Neural crest cell (in vitro differentiated cells): ENCODE measurements around the gene RICTOR. TPM values are rescaled to one million over a fixed set of nuclear protein-coding genes. Genes with fewer than 3 reads are reported as not detected.
"Not testable (repeated sequence)": the region's sequence is repeated elsewhere in the genome, so short reads cannot be mapped to it uniquely, and the experiment has no call there.

Source experiments
- DNase-seq: peaks from one replicate; pipeline ENCODE4 v3.0.0; 2021; ENCODE audit warnings: low read depth, mixed read lengths, low spot score
- H3K27ac Mint-ChIP-seq: one replicate; pipeline ENCODE4 v1.8.0; 2021; ENCODE audit warnings: mild to moderate bottlenecking, mixed read lengths; ENCODE audit not compliant: unreplicated experiment
- H3K27me3 Mint-ChIP-seq: 2 replicates; pipeline ENCODE4 v1.8.0; 2021; ENCODE audit warnings: low read depth, mild to moderate bottlenecking, mixed read lengths
- H3K36me3 Mint-ChIP-seq: 2 replicates; pipeline ENCODE4 v1.8.0; 2021; ENCODE audit warnings: low read depth, mild to moderate bottlenecking, mixed read lengths
- H3K4me1 Mint-ChIP-seq: 2 replicates; pipeline ENCODE4 v1.8.0; 2021; ENCODE audit warnings: mixed read lengths
- H3K4me3 Mint-ChIP-seq: one replicate; pipeline ENCODE4 v1.8.0; 2021; ENCODE audit warnings: mild to moderate bottlenecking, mixed read lengths
- H3K9me3 Mint-ChIP-seq: 2 replicates; pipeline ENCODE4 v1.8.0; 2021; ENCODE audit warnings: mixed read lengths
- CTCF ChIP-seq: fragments of 200-600 bp; sonication (generic); conservative IDR thresholded peaks from 2 replicates; pipeline ENCODE4 v1.5.0; 2021; ENCODE audit warnings: antibody characterized with exemption, mild to moderate bottlenecking
- total RNA-seq: library from RNA; stranded (reverse); gene quantifications from 2 replicates; pipeline ENCODE4 v1.2.1, GENCODE V29; 2021

Gene RICTOR
- total RNA-seq, 1 donor from 2014 or later: 22.2 TPM

GRCh38 chr5:38999037-38999436 is 75.2 kb downstream of the RICTOR start:
- Mint-ChIP-seq H3K27ac (no peak overlapping the region), H3K27me3 (no peaks in the 10 kb centered on the region), H3K9me3 (peaks cover 3% of the 10 kb centered on the region), H3K36me3 (peaks cover 18% of the 10 kb centered on the region), H3K4me3 (no peak overlapping the region), H3K4me1 (peaks cover 18% of the 10 kb centered on the region)
- DNase-seq: no peak
- no peak for TF ChIP-seq CTCF

- Mint-ChIP-seq H3K4me3 (no peak overlapping the region), H3K27me3 (no peaks in the 10 kb centered on the region), H3K4me1 (peaks cover 18% of the 10 kb centered on the region), H3K27ac (no peak overlapping the region), H3K36me3 (peaks cover 18% of the 10 kb centered on the region), H3K9me3 (peaks cover 3% of the 10 kb centered on the region)
- TF ChIP-seq CTCF: no peak
- no peak for DNase-seq
Observed at GRCh38 chr5:38997591-38997990, 76.6 kb downstream of the RICTOR start.

GRCh38 chr5:38996123-38996522 is 78.1 kb downstream of the RICTOR start:
- TF ChIP-seq CTCF: no peak
- peaks cover 3% of the 10 kb centered on the region for H3K9me3 Mint-ChIP-seq
- H3K27me3 Mint-ChIP-seq: no peaks in the 10 kb centered on the region
- no peak for DNase-seq
- no peak overlapping the region for H3K4me3 Mint-ChIP-seq
- H3K4me1 Mint-ChIP-seq: peaks cover 18% of the 10 kb centered on the region
- peaks cover 17% of the 10 kb centered on the region for H3K36me3 Mint-ChIP-seq
- no peak overlapping the region for H3K27ac Mint-ChIP-seq

GRCh38 chr5:38994324-38994927 is 79.8 kb downstream of the RICTOR start:
- Mint-ChIP-seq H3K27ac (no peak overlapping the region), H3K36me3 (peaks cover 22% of the 10 kb centered on the region), H3K4me3 (no peak overlapping the region), H3K4me1 (peaks cover 18% of the 10 kb centered on the region), H3K9me3 (peaks cover 5% of the 10 kb centered on the region), H3K27me3 (no peaks in the 10 kb centered on the region)
- TF ChIP-seq CTCF: peak; percentile 70
- no peak for DNase-seq

GRCh38 chr5:38989974-38990719 is 84.1 kb downstream of the RICTOR start:
- H3K27me3 Mint-ChIP-seq, DNase-seq, H3K4me3 Mint-ChIP-seq, H3K27ac Mint-ChIP-seq, H3K4me1 Mint-ChIP-seq: not testable (repeated sequence)
- Mint-ChIP-seq H3K36me3 (peaks cover 45% of the 10 kb centered on the region), H3K9me3 (peaks cover 14% of the 10 kb centered on the region)

GRCh38 chr5:38985909-38986452 is 88.2 kb downstream of the RICTOR start:
- Mint-ChIP-seq H3K9me3 (peaks cover 14% of the 10 kb centered on the region), H3K4me3 (no peak overlapping the region), H3K27ac (no peak overlapping the region), H3K36me3 (peaks cover 44% of the 10 kb centered on the region), H3K4me1 (no peaks in the 10 kb centered on the region), H3K27me3 (no peaks in the 10 kb centered on the region)
- DNase-seq: no peak
- no peak for TF ChIP-seq CTCF
